A673 (cell line): ENCODE measurements around the gene GBP1. TPM values are rescaled to one million over a fixed set of nuclear protein-coding genes. Genes with fewer than 3 reads are reported as not detected.

ENCODE experiments used
- BruUV-seq: library from RNA; stranded (reverse); fragments of 400-500 nt; replicated peaks from 2 replicates; lab custom pipeline; 2021; lab: Mats Ljungman, UMichigan
- CTCF ChIA-PET: fragments of 300-600 bp; sonication (Branson Sonifier 250); formaldehyde crosslinking; loops from one replicate; lab custom pipeline; 2022; ENCODE audit warnings: antibody characterized with exemption; lab: Charles Lee
- POLR2A ChIA-PET: fragments of 300-600 bp; sonication (Branson Sonifier 250); formaldehyde crosslinking; loops from one replicate; lab custom pipeline; 2022; ENCODE audit warnings: antibody characterized with exemption; ENCODE audit not compliant: low non-redundant PET; lab: Charles Lee
- DNase-seq: peaks from one replicate; pipeline ENCODE4 v3.0.0-alpha.2; 2015; ENCODE audit warnings: low spot score
- H3K27ac ChIP-seq: fragments of 200-600 bp; sonication (generic); 2 replicates; pipeline ENCODE4 v1.5.1; 2016; ENCODE audit warnings: mixed run types, low read depth, mild to moderate bottlenecking, mixed read lengths, antibody characterized with exemption, low read length; ENCODE audit not compliant: poor library complexity, severe bottlenecking
- H3K27me3 ChIP-seq: fragments of 200-600 bp; sonication (generic); replicated peaks from 2 replicates; pipeline ENCODE4 v1.6.1; 2017; ENCODE audit warnings: mixed run types, low read depth, mild to moderate bottlenecking, mixed read lengths, antibody characterized with exemption, low read length; ENCODE audit not compliant: insufficient read depth, poor library complexity
- H3K36me3 ChIP-seq: fragments of 200-600 bp; sonication (generic); 2 replicates; pipeline ENCODE4 v1.6.1; 2016; ENCODE audit warnings: mixed run types, mild to moderate bottlenecking, mixed read lengths, antibody characterized with exemption, low read length; ENCODE audit not compliant: insufficient read depth, poor library complexity, severe bottlenecking
- H3K4me1 ChIP-seq: fragments of 200-600 bp; sonication (generic); 2 replicates; pipeline ENCODE4 v1.6.1; 2017; ENCODE audit warnings: mixed run types, mild to moderate bottlenecking, mixed read lengths, antibody characterized with exemption, low read length; ENCODE audit not compliant: insufficient read depth, poor library complexity, severe bottlenecking
- H3K4me3 ChIP-seq: fragments of 200-600 bp; sonication (generic); 2 replicates; pipeline ENCODE4 v1.5.1; 2016; ENCODE audit warnings: low read depth, mixed run types, mild to moderate bottlenecking, mixed read lengths, low read length; ENCODE audit not compliant: poor library complexity, severe bottlenecking
- H3K9me3 ChIP-seq: fragments of 200-600 bp; sonication (generic); 2 replicates; pipeline ENCODE4 v1.6.1; 2016; ENCODE audit warnings: mixed run types, low read depth, mild to moderate bottlenecking, mixed read lengths, antibody characterized with exemption, low read length; ENCODE audit not compliant: poor library complexity, severe bottlenecking
- CTCF ChIP-seq: fragments of 300-800, 200-600 bp; sonication (generic); conservative IDR thresholded peaks from 2 replicates; pipeline ENCODE4 v1.5.1; 2017; ENCODE audit warnings: low read depth, mild to moderate bottlenecking, antibody characterized with exemption, low read length, moderate library complexity, mixed read lengths
- EZH2 ChIP-seq: fragments of 200-600 bp; sonication (generic); IDR thresholded peaks from 2 replicates; pipeline ENCODE4 v1.6.1; 2017; ENCODE audit warnings: borderline replicate concordance, low read depth, mild to moderate bottlenecking, mixed read lengths, antibody characterized with exemption, low read length; ENCODE audit not compliant: poor library complexity, severe bottlenecking
- intact Hi-C: fragments of 100-400 bp; cut with micrococcal nuclease; formaldehyde crosslinking; loops from one replicate; pipeline ENCODE4 v1.10.0; 2022; ENCODE audit not compliant: unreplicated experiment
- total RNA-seq: library from RNA; stranded (reverse); gene quantifications from 2 replicates; pipeline ENCODE4 v1.2.3, GENCODE V29; 2021

GBP1 gene
- total RNA-seq, 1 experiment from 2014 or later, result 10.1 TPM

- BruUV-seq, result no TSS peak
- intact Hi-C loops, result loop anchor here (5.0 kb wide), 1 partner anchor 367 kb away; no protein-coding TSS in a partner anchor
- Histone ChIP-seq H3K27ac (no peak overlapping the region), H3K36me3 (no peaks in the 10 kb centered on the region), H3K27me3 (no peaks in the 10 kb centered on the region), H3K4me1 (no peaks in the 10 kb centered on the region), H3K4me3 (no peak overlapping the region), H3K9me3 (no peaks in the 10 kb centered on the region)
- POLR2A ChIA-PET, result no interaction called here
- TF ChIP-seq CTCF (no peak), EZH2 (no peak)
- CTCF ChIA-PET, result no interaction called here
- DNase-seq, result no peak
Measured at GRCh38 chr1:89089962-89090361, 25.0 kb upstream of the GBP1 start.

GRCh38 chr1:89088572-89088971 is 23.6 kb upstream of the GBP1 start:
- Histone ChIP-seq H3K4me3 (no peak overlapping the region), H3K36me3 (no peaks in the 10 kb centered on the region), H3K27me3 (no peaks in the 10 kb centered on the region), H3K27ac (no peak overlapping the region), H3K9me3 (no peaks in the 10 kb centered on the region), H3K4me1 (no peaks in the 10 kb centered on the region)
- no TSS peak for BruUV-seq
- intact Hi-C loops, result loop anchor here (5.0 kb wide), 1 partner anchor 369 kb away; no protein-coding TSS in a partner anchor
- POLR2A ChIA-PET, result no interaction called here
- DNase-seq, result no peak
- CTCF ChIA-PET, result no interaction called here
- TF ChIP-seq EZH2, result no peak
- no peak for TF ChIP-seq CTCF

- ChIA-PET POLR2A (no interaction called here), CTCF (no interaction called here)
- DNase-seq, result peak; percentile 12
- Histone ChIP-seq H3K27ac (no peak overlapping the region), H3K27me3 (no peaks in the 10 kb centered on the region), H3K4me3 (no peak overlapping the region), H3K4me1 (no peaks in the 10 kb centered on the region), H3K36me3 (no peaks in the 10 kb centered on the region), H3K9me3 (no peaks in the 10 kb centered on the region)
- intact Hi-C loops, result loop anchor here (5.0 kb wide), 1 partner anchor 370 kb away; no protein-coding TSS in a partner anchor
- TF ChIP-seq EZH2 (no peak), CTCF (no peak)
- no TSS peak for BruUV-seq
Measured at GRCh38 chr1:89087241-89087640, 22.2 kb upstream of the GBP1 start.
